Colonic mucosa (tissue), 4 donors: ENCODE results near the gene CCSAP. TPM values are rescaled to one million over a fixed set of nuclear protein-coding genes. Genes with fewer than 3 reads are reported as not detected.

Experiments
- DNase-seq: peaks from one replicate; pipeline ENCODE4 v3.0.0-alpha.2; 2020
- H3K27ac ChIP-seq: fragments of 200-600 bp; one replicate; pipeline ENCODE4 v1.8.0; 2021
- H3K27me3 ChIP-seq: fragments of 200-600 bp; one replicate; pipeline ENCODE4 v1.8.0; 2021
- H3K36me3 ChIP-seq: fragments of 200-600 bp; one replicate; pipeline ENCODE4 v1.8.0; 2021
- H3K4me1 ChIP-seq: fragments of 200-600 bp; one replicate; pipeline ENCODE4 v1.8.0; 2021; ENCODE audit warnings: mild to moderate bottlenecking
- H3K4me3 ChIP-seq: fragments of 200-600 bp; one replicate; pipeline ENCODE4 v1.8.0; 2021
- H3K9ac ChIP-seq, 2 donors: one replicate each; pipeline ENCODE4 v1.7.0; 2013; ENCODE audit warnings: control low read depth in 2 of 2, low read depth in 2 of 2, low read length in 2 of 2
- H3K9me3 ChIP-seq: fragments of 200-600 bp; one replicate; pipeline ENCODE4 v1.8.0; 2021
- intact Hi-C: fragments of 100-400 bp; cut with DNase I; formaldehyde crosslinking; loops from one replicate; pipeline ENCODE4 v1.14.1; 2022
- total RNA-seq, 2 donors: library from RNA; stranded (reverse); fragmentation: NEBNext Ultra II Directional in 1 of 2; extraction: Animal tissue kit (Norgen Biotek cat#: 25700) in 1 of 2; gene quantifications; one replicate each; pipeline ENCODE4 v1.2.1, GENCODE V29; 2021
- TF ChIP-seq, protein P1 (sequence below): fragments of 200-600 bp; IDR thresholded peaks from one replicate; pipeline ENCODE4 v1.8.0; 2022; ENCODE audit warnings: antibody characterized with exemption, mild to moderate bottlenecking
- donor health status: healthy.
- donor health status: DM: no; HTN: no; CAD: no.
- donor health status: DM: no; HTN: no; CAD: no.

Gene CCSAP
- total RNA-seq, 2 donors from 2014 or later: 5.2 to 6.2 TPM

DNA sequence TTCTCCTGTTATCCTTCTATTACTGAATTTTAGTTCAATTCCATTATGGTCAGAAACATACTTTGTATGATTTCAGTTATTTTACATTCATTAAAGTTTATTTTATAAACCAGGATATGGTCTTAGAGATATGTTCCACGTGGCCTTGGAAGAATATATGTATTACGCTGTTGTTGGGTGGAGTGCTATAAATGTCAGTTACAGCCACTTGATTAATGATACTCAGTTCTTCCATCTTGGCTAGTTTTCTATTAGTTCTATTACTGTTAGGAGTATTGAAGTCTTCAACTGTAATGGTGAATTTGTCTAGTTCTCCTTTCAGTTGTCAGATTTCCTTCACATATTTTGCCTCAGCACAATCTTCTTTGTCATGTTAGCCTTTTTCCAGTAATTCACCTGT, 26.7 kb downstream of the CCSAP start:
- Histone ChIP-seq H3K9me3 (no peaks in the 10 kb centered on the region), H3K36me3 (no peaks in the 10 kb centered on the region)

DNA sequence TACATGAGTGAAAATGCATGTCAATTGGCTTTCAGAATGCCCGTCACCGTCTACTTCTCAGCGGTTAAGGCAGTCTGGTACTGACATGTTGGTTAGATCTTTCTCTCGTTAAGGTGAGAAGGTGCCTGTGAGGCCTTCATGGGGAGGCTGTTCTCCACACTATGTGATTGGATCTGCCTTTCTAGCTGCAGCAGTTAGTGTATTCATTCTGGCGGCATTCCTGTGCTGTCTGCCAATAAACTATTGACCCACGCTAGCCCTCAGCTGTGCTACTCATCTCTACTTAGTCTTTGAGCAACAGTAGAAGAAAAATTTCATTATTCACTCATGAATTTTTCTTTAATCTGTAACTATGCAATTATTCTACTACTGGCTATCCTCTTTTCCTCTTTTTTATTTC, 32.0 kb downstream of the CCSAP start:
- Histone ChIP-seq H3K4me1 (no peaks in the 10 kb centered on the region), H3K27ac (no peak overlapping the region), H3K4me3 (no peak overlapping the region), H3K36me3 (peaks cover 6% of the 10 kb centered on the region), H3K9me3 (no peaks in the 10 kb centered on the region), H3K27me3 (no peaks in the 10 kb centered on the region), H3K9ac (no peak overlapping the region)
- intact Hi-C loops: no loop called here
- no peak for DNase-seq
- TF ChIP-seq, protein P1, sequence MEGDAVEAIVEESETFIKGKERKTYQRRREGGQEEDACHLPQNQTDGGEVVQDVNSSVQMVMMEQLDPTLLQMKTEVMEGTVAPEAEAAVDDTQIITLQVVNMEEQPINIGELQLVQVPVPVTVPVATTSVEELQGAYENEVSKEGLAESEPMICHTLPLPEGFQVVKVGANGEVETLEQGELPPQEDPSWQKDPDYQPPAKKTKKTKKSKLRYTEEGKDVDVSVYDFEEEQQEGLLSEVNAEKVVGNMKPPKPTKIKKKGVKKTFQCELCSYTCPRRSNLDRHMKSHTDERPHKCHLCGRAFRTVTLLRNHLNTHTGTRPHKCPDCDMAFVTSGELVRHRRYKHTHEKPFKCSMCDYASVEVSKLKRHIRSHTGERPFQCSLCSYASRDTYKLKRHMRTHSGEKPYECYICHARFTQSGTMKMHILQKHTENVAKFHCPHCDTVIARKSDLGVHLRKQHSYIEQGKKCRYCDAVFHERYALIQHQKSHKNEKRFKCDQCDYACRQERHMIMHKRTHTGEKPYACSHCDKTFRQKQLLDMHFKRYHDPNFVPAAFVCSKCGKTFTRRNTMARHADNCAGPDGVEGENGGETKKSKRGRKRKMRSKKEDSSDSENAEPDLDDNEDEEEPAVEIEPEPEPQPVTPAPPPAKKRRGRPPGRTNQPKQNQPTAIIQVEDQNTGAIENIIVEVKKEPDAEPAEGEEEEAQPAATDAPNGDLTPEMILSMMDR: no peak

More for the DNA sequence above, 26.7 kb downstream of the CCSAP start:
- TF ChIP-seq, protein P1: no peak
- no peak for DNase-seq
- Histone ChIP-seq H3K27ac (no peak overlapping the region), H3K4me3 (no peak overlapping the region), H3K27me3 (no peaks in the 10 kb centered on the region), H3K9ac (no peak overlapping the region), H3K4me1 (no peaks in the 10 kb centered on the region)
- intact Hi-C loops: no loop called here

DNA sequence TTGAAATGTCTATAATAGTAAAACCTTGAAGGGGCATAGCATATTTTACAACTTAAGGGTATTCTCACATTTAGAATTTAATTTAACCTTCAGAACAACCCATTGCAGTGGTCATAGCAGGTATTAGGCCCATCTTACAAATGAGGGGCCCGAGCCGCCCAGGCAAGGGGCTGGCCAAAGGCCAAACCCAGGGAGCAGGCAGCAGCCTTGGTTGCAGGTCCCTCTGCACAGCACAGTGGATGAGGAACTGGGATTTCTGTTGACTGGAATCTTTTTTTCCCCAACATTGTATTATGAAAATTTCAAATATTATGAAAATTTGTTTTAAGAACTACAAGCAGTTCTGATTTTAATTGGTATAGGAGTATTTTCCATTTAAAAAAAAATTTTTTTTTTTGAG, 33.2 kb downstream of the CCSAP start:
- Histone ChIP-seq H3K27ac (no peak overlapping the region), H3K9ac (no peak overlapping the region), H3K27me3 (no peaks in the 10 kb centered on the region), H3K36me3 (peaks cover 6% of the 10 kb centered on the region), H3K4me1 (no peaks in the 10 kb centered on the region), H3K4me3 (no peak overlapping the region), H3K9me3 (no peaks in the 10 kb centered on the region)
- no peak for DNase-seq
- TF ChIP-seq, protein P1: no peak
- intact Hi-C loops: no loop called here

DNA sequence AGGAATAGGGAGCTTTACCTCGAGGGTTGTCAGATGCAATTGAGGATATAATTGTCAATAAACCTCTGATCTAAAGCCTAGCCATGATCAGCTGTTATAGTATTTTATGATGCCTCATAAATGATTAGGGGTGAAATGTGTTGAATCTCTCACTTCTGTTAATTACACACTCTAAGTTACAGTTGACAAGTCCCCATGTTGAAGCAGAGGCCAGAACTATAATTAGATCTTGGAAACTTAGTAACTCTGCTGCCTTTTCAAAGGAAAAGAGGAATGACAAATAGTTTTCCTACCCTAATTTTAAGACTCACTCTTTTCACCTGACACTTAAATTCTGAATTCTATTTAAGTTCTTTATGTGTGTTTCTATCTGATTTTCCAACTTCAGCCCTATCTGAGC, 33.8 kb downstream of the CCSAP start:
- H3K27ac ChIP-seq: no peak overlapping the region
- intact Hi-C loops: no loop called here
- H3K9me3 ChIP-seq: no peaks in the 10 kb centered on the region
- H3K9ac ChIP-seq: no peak overlapping the region
- no peaks in the 10 kb centered on the region for H3K27me3 ChIP-seq
- H3K36me3 ChIP-seq: peaks cover 6% of the 10 kb centered on the region
- no peak for DNase-seq
- no peak overlapping the region for H3K4me3 ChIP-seq
- TF ChIP-seq, protein P1: no peak
- no peaks in the 10 kb centered on the region for H3K4me1 ChIP-seq

DNA sequence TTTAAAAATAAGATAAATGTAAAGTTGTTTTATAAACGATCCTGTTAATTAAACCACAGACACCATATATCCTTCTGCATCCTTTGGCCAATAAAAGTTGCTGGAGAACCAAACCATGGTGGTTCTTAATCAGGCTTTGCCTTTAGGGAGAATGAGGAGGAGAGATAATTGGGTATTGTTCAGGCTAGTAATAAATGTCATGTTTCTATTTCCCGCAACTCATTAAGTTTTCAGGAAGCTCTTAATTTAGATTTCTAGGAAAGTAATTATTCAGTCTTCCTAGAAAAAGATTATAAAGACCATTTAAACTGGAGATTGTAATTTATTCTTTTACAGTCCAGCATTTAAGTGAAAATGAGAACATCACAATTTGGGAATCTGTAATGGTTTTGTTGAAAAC, 37.5 kb downstream of the CCSAP start:
- no peaks in the 10 kb centered on the region for H3K4me1 ChIP-seq
- intact Hi-C loops: no loop called here
- no peak for DNase-seq
- H3K4me3 ChIP-seq: no peak overlapping the region
- TF ChIP-seq, protein P1: no peak
- H3K27me3 ChIP-seq: no peaks in the 10 kb centered on the region
- H3K9me3 ChIP-seq: no peaks in the 10 kb centered on the region
- H3K9ac ChIP-seq: no peak overlapping the region
- peaks cover 6% of the 10 kb centered on the region for H3K36me3 ChIP-seq
- no peak overlapping the region for H3K27ac ChIP-seq

DNA sequence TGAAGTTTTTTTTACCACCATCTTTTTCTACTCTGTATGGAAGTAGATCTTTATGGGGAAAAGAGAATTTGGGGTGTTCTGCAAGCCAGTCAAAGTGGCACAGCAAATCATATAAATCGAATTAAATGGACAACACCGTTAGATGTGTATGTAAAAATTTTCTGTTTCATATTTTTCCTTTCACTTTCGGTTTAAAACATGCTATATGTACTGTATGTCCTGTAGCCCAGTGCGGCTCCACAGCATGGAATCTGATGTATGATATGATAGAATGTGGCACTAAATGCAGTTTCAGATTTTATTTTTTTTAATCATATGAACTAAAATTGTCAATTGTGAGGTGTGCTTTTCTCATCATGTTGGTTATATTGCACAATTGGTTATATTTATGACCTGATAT, 39.0 kb downstream of the CCSAP start:
- no peak overlapping the region for H3K9ac ChIP-seq
- no peaks in the 10 kb centered on the region for H3K4me1 ChIP-seq
- TF ChIP-seq, protein P1: no peak
- H3K4me3 ChIP-seq: no peak overlapping the region
- no peaks in the 10 kb centered on the region for H3K9me3 ChIP-seq
- H3K36me3 ChIP-seq: peaks cover 6% of the 10 kb centered on the region
- no peak overlapping the region for H3K27ac ChIP-seq
- intact Hi-C loops: no loop called here
- no peaks in the 10 kb centered on the region for H3K27me3 ChIP-seq
- no peak for DNase-seq
